HL-60 (cell line): ENCODE data around the gene FGF22.

Experiments
- POLR2AphosphoS5 ChIP-seq: IDR thresholded peaks from 2 replicates; pipeline ENCODE4 v1.6.1; 2012; ENCODE audit warnings: low read depth
- TF ChIP-seq, protein P1 (sequence below): IDR thresholded peaks from one replicate; pipeline ENCODE4 v1.5.1; 2011; ENCODE audit warnings: low read length, control low read depth, inconsistent platforms; ENCODE audit not compliant: insufficient read depth
- TF ChIP-seq, protein P2 (sequence below): IDR thresholded peaks from 2 replicates; pipeline ENCODE4 v1.6.1; 2012; ENCODE audit warnings: low read depth; ENCODE audit not compliant: insufficient replicate concordance

DNA sequence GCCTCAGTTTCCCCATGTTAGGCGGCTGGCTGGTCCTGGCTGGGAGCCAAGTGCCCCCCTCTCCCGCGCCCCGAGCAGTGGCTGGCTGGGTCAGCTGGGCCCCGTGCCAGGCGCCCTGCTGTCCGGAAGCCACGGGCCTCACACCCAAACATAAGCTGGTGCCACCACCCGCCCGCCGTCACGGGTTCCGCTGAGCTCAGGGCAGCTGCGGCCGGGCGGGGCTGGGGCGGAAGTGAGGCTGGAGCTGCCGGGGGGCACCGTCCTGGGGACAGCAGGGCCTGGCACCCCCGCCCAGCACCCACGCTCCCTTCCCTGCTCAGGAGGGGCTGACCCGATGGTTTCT lies 30.7 kb upstream of the FGF22 start:
- peak; percentile 37; the same call in 1 of the 2 replicates for TF ChIP-seq POLR2AphosphoS5
- TF ChIP-seq, protein P1, sequence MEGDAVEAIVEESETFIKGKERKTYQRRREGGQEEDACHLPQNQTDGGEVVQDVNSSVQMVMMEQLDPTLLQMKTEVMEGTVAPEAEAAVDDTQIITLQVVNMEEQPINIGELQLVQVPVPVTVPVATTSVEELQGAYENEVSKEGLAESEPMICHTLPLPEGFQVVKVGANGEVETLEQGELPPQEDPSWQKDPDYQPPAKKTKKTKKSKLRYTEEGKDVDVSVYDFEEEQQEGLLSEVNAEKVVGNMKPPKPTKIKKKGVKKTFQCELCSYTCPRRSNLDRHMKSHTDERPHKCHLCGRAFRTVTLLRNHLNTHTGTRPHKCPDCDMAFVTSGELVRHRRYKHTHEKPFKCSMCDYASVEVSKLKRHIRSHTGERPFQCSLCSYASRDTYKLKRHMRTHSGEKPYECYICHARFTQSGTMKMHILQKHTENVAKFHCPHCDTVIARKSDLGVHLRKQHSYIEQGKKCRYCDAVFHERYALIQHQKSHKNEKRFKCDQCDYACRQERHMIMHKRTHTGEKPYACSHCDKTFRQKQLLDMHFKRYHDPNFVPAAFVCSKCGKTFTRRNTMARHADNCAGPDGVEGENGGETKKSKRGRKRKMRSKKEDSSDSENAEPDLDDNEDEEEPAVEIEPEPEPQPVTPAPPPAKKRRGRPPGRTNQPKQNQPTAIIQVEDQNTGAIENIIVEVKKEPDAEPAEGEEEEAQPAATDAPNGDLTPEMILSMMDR: no peak
- TF ChIP-seq, protein P2, sequence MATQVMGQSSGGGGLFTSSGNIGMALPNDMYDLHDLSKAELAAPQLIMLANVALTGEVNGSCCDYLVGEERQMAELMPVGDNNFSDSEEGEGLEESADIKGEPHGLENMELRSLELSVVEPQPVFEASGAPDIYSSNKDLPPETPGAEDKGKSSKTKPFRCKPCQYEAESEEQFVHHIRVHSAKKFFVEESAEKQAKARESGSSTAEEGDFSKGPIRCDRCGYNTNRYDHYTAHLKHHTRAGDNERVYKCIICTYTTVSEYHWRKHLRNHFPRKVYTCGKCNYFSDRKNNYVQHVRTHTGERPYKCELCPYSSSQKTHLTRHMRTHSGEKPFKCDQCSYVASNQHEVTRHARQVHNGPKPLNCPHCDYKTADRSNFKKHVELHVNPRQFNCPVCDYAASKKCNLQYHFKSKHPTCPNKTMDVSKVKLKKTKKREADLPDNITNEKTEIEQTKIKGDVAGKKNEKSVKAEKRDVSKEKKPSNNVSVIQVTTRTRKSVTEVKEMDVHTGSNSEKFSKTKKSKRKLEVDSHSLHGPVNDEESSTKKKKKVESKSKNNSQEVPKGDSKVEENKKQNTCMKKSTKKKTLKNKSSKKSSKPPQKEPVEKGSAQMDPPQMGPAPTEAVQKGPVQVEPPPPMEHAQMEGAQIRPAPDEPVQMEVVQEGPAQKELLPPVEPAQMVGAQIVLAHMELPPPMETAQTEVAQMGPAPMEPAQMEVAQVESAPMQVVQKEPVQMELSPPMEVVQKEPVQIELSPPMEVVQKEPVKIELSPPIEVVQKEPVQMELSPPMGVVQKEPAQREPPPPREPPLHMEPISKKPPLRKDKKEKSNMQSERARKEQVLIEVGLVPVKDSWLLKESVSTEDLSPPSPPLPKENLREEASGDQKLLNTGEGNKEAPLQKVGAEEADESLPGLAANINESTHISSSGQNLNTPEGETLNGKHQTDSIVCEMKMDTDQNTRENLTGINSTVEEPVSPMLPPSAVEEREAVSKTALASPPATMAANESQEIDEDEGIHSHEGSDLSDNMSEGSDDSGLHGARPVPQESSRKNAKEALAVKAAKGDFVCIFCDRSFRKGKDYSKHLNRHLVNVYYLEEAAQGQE: no peak
